Heart right ventricle (tissue), 16 donors: ENCODE measurements around the gene KIF15. TPM values are rescaled to one million over a fixed set of nuclear protein-coding genes. Genes with fewer than 3 reads are reported as not detected.

Experiments used
- ATAC-seq, 8 donors: fragments of 200-7000 bp; cut with Tn5 transposase; one replicate each; pipeline ENCODE4 v1.9.1; 2020; ENCODE audit warnings: mild to moderate bottlenecking in 8 of 8, moderate library complexity in 8 of 8, moderate number of reproducible peaks in 1 of 8
- DNase-seq, 2 donors: peaks; one replicate each; pipeline ENCODE4 v3.0.0-alpha.2; 2020
- H3K27ac ChIP-seq, 10 donors: fragments of 200-600 bp; sonication (generic) in 2 of 10; one replicate each; pipeline versions ENCODE4 v1.5.0 to v1.8.0; 2020 to 2022; ENCODE audit warnings: mild to moderate bottlenecking in 3 of 10
- H3K27me3 ChIP-seq, 7 donors: fragments of 200-600 bp; one replicate each; pipeline ENCODE4 v1.8.0; 2021 to 2022; ENCODE audit warnings: mild to moderate bottlenecking in 2 of 7
- H3K36me3 ChIP-seq, 9 donors: fragments of 200-600 bp; sonication (generic) in 1 of 9; one replicate each; pipeline versions ENCODE4 v1.5.0 to v1.8.0; 2020 to 2022; ENCODE audit warnings: mild to moderate bottlenecking in 2 of 9
- H3K4me1 ChIP-seq, 9 donors: fragments of 200-600 bp; sonication (generic) in 1 of 9; one replicate each; pipeline versions ENCODE4 v1.5.0 to v1.8.0; 2020 to 2022; ENCODE audit warnings: mild to moderate bottlenecking in 4 of 9
- H3K4me3 ChIP-seq, 10 donors: fragments of 200-600 bp; sonication (generic) in 2 of 10; one replicate each; pipeline versions ENCODE4 v1.5.0 to v1.8.0; 2020 to 2022; ENCODE audit warnings: mild to moderate bottlenecking in 7 of 10, moderate library complexity in 2 of 10
- H3K9me3 ChIP-seq, 11 donors: fragments of 200-600 bp in 10 of 11; sonication (generic) in 2 of 11; one replicate each; pipeline versions ENCODE4 v1.5.0 to v1.8.0; 2013 to 2022; ENCODE audit warnings: mild to moderate bottlenecking in 2 of 11, control low read depth in 1 of 11, moderate library complexity in 1 of 11
- CTCF ChIP-seq, 9 donors: fragments of 200-600 bp; sonication (generic) in 2 of 9; IDR thresholded peaks; one replicate each; pipeline versions ENCODE4 v1.5.0 to v1.8.0; 2021 to 2022; ENCODE audit warnings: antibody characterized with exemption in 9 of 9, mild to moderate bottlenecking in 5 of 9, moderate library complexity in 1 of 9
- WGBS, 2 donors: extraction: QIAGEN DNeasy Blood & Tissue Kit; methylation state at CpG; one replicate each; pipeline ENCODE4 v1.1.7; 2013; ENCODE audit warnings: inconsistent platforms in 1 of 2; 5-methylcytosine and 5-hydroxymethylcytosine counted together
- intact Hi-C, 10 donors: fragments of 100-400 bp; cut with DNase I; formaldehyde crosslinking; loops; one replicate each; pipeline versions ENCODE4 v1.11.1 to v1.14.2; 2022
- polyA plus RNA-seq, 2 donors: library from polyadenylated mRNA; stranded (reverse); fragments of 200-250 nt; gene quantifications; one replicate each; pipeline ENCODE4 v1.2.3, GENCODE V29; 2013
- total RNA-seq, 10 donors: library from RNA; stranded (reverse); fragmentation: NEBNext Ultra II Directional in 3 of 10; extraction: Animal tissue kit (Norgen Biotek cat#: 25700) in 3 of 10; gene quantifications; one replicate each; pipeline versions ENCODE4 v1.2.1 to v1.2.4, GENCODE V29; 2021 to 2023
- donor health status: Arrhythmogenic right ventricular cardiomyopathy.
- donor health status: ischemic (EF 13 %, LVEDD 7.1; RV severe dilation, severe dysfunction).
- donor health status: healthy with polysubstance abuse.
- donor health status: DM: no; HTN: yes; CAD: no.
- donor health status: DM: no; HTN: no; CAD: no.
- donor health status: ischemic (EF 25% LVEDD 6.9; RV normal size, moderate dysfunction).
- donor health status: ischemic (EF 25% LVEDD 5.7; RV mildly dilated, moderate dysfunction).
- donor health status: healthy.
- donor health status: DM: yes; HTN: yes; CAD: no.
- donor health status: Ischemic cardiomyopathy.
- donor health status: ischemic (EF 35%, LVEDD 5.7; RV mildly dilated, moderate dysfunction).
- donor health status: nonischemic (EF 11% LVEDD 7.7; RV severe dilation, severe dysfunction).
- donor health status: DM: yes; HTN: yes; CAD: no.
- donor health status: PGD.
- donor health status: ischemic (EF 29% LVEDD 5.4; RV normal size, mild dysfunction).
- donor health status: nonischemic (EF 23%, LVEDD 6.1; RV moderate dilation, normal function).

Gene KIF15
- total and polyA plus RNA-seq, 12 donors = 0.17 to 1.9 (median 0.36) TPM

GRCh38 chr3:44885618-44886017 lies 124.0 kb downstream of the KIF15 start:
- peaks cover 0 to 5% (median 0%) of the 10 kb centered on the region in 9 donors for H3K4me1 ChIP-seq
- ATAC-seq = peak in 1 of 8 donors; percentile 37
- peaks cover 0 to 23% (median 0%) of the 10 kb centered on the region in 7 donors for H3K27me3 ChIP-seq
- H3K27ac ChIP-seq = no peak overlapping the region
- 47 to 52% methylated on average over 4 of the region's 4 CpGs for WGBS, 2 donors
- H3K36me3 ChIP-seq = no peaks in the 10 kb centered on the region
- intact Hi-C loops = no loop called here
- no peaks in the 10 kb centered on the region for H3K9me3 ChIP-seq
- no peak for TF ChIP-seq CTCF (IDR thresholded peaks at IDR 0.05)
- DNase-seq = no peak
- H3K4me3 ChIP-seq = no peak overlapping the region

GRCh38 chr3:44886561-44886960 lies 125.0 kb downstream of the KIF15 start:
- intact Hi-C loops = no loop called here
- TF ChIP-seq CTCF (IDR thresholded peaks at IDR 0.05) = no peak
- Histone ChIP-seq H3K9me3 (no peaks in the 10 kb centered on the region), H3K36me3 (no peaks in the 10 kb centered on the region), H3K27ac (no peak overlapping the region), H3K4me1 (peaks cover 0 to 5% (median 0%) of the 10 kb centered on the region in 9 donors), H3K27me3 (peaks cover 0 to 21% (median 0%) of the 10 kb centered on the region in 7 donors), H3K4me3 (no peak overlapping the region)
- 63 to 68% methylated on average over 3 of the region's 3 CpGs for WGBS, 2 donors
- DNase-seq (no peak), ATAC-seq (no peak)

- DNase-seq (no peak), ATAC-seq (no peak)
- no peaks in the 10 kb centered on the region for H3K36me3 ChIP-seq
- no peaks in the 10 kb centered on the region for H3K9me3 ChIP-seq
- no peak overlapping the region for H3K4me3 ChIP-seq
- peaks cover 0 to 21% (median 0%) of the 10 kb centered on the region in 7 donors for H3K27me3 ChIP-seq
- no peak overlapping the region for H3K27ac ChIP-seq
- intact Hi-C loops = no loop called here
- 77 to 83% methylated on average over 7 of the region's 7 CpGs for WGBS, 2 donors
- TF ChIP-seq CTCF (IDR thresholded peaks at IDR 0.05) = no peak
- peaks cover 0 to 5% (median 0%) of the 10 kb centered on the region in 9 donors for H3K4me1 ChIP-seq
Measured at GRCh38 chr3:44887101-44887500, 125.5 kb downstream of the KIF15 start.

- intact Hi-C loops = no loop called here
- TF ChIP-seq CTCF (IDR thresholded peaks at IDR 0.05) = no peak
- Histone ChIP-seq H3K4me3 (no peak overlapping the region), H3K4me1 (no peaks in the 10 kb centered on the region), H3K36me3 (no peaks in the 10 kb centered on the region), H3K9me3 (no peaks in the 10 kb centered on the region), H3K27me3 (peaks cover 0 to 18% (median 0%) of the 10 kb centered on the region in 7 donors), H3K27ac (no peak overlapping the region)
- ATAC-seq (no peak), DNase-seq (no peak)
- 48 to 52% methylated on average over 3 of the region's 3 CpGs for WGBS, 2 donors
Measured at GRCh38 chr3:44890258-44890657, 128.7 kb downstream of the KIF15 start.
